Gastrocnemius medialis (tissue), 4 donors: Measurements from ENCODE around the gene DISC1. TPM values are rescaled to one million over a fixed set of nuclear protein-coding genes. Genes with fewer than 3 reads are reported as not detected.
"Not testable (repeated sequence)": the region's sequence is repeated elsewhere in the genome, so short reads cannot be mapped to it uniquely, and the experiment has no call there.

Experiments used
- ATAC-seq, 2 donors: fragments of 150-250 bp; one replicate each; pipeline ENCODE4 v1.9.1; 2016
- DNase-seq, 2 donors: peaks; one replicate each; pipeline ENCODE4 v3.0.0-alpha.2; 2019
- H3K27ac ChIP-seq, 4 donors: fragments of 200-600 bp; sonication (generic); 1 replicate in 1 of 4; 2 replicates in 3 of 4; pipeline ENCODE4 v1.5.1; 2016 to 2018; ENCODE audit warnings: mild to moderate bottlenecking in 2 of 4, moderate library complexity in 1 of 4
- H3K27me3 ChIP-seq, 3 donors: fragments of 200-600 bp; sonication (generic) in 2 of 3; 1 replicate in 1 of 3; 2 replicates in 2 of 3; pipeline versions ENCODE4 v1.5.1 to v1.6.0; 2016 to 2019; ENCODE audit warnings: mild to moderate bottlenecking in 1 of 3, moderate library complexity in 1 of 3
- H3K36me3 ChIP-seq, 2 donors: fragments of 200-600 bp; sonication (generic) in 1 of 2; one replicate each; pipeline ENCODE4 v1.5.1; 2017 to 2018
- H3K4me1 ChIP-seq, 2 donors: fragments of 200-600 bp; sonication (generic) in 1 of 2; one replicate each; pipeline ENCODE4 v1.5.1; 2016 to 2017; ENCODE audit warnings: mild to moderate bottlenecking in 2 of 2
- H3K4me3 ChIP-seq, 4 donors: fragments of 200-600 bp; sonication (generic) in 3 of 4; 1 replicate in 1 of 4; 2 replicates in 3 of 4; pipeline ENCODE4 v1.5.1; 2016 to 2019; ENCODE audit warnings: mild to moderate bottlenecking in 2 of 4
- H3K9me3 ChIP-seq, 3 donors: fragments of 200-600 bp; sonication (generic) in 2 of 3; 1 replicate in 1 of 3; 2 replicates in 2 of 3; pipeline ENCODE4 v1.5.1; 2016 to 2019
- CTCF ChIP-seq, 5 experiments: fragments of 450-650 bp in 3 of 5; fragments of 200-600 bp in 2 of 5; sonication (generic) in 2 of 5; IDR thresholded peaks in 4 of 5; conservative IDR thresholded peaks in 1 of 5; 1 replicate in 4 of 5; 2 replicates in 1 of 5; pipeline ENCODE4 v1.5.1; 2016 to 2019; ENCODE audit warnings: antibody characterized with exemption in 5 of 5, mild to moderate bottlenecking in 3 of 5, moderate library complexity in 3 of 5
- POLR2A ChIP-seq, 2 donors: fragments of 450-650 bp; IDR thresholded peaks; one replicate each; pipeline ENCODE4 v1.6.1; 2017; ENCODE audit warnings: antibody characterized with exemption in 2 of 2, mild to moderate bottlenecking in 2 of 2, moderate library complexity in 2 of 2
- in situ Hi-C, 4 donors: fragments of 200-750 bp; cut with MboI; loops; one replicate each; pipeline versions ENCODE4 v1.15.0 to v1.8.0; 2017; ENCODE audit warnings: low sequenced_read_pairs in 4 of 4
- intact Hi-C: fragments of 100-400 bp; cut with DNase I; formaldehyde crosslinking; loops from one replicate; pipeline ENCODE4 v1.15.1; 2023; ENCODE audit warnings: low total_unique reads
- total RNA-seq, 4 donors: library from RNA; depleted of rRNA; stranded (reverse); fragments of >200 nt; gene quantifications; one replicate each; pipeline versions ENCODE4 v1.1.0 to v1.2.3, GENCODE V29; 2016

Gene DISC1
- total RNA-seq, 4 donors from 2014 or later = 2.3 to 5.8 (median 2.6) TPM

- TF ChIP-seq CTCF (IDR thresholded peaks at IDR 0.05 in 4 of 5, conservative IDR thresholded peaks at IDR 0.05 in 1 of 5) = no peak
- TF ChIP-seq POLR2A (IDR thresholded peaks at IDR 0.05) = no peak
- peak overlapping the region; percentile 48 to 71 (median 58) for H3K27ac ChIP-seq
- H3K36me3 ChIP-seq = no peaks in the 10 kb centered on the region
- intact Hi-C loops (loop anchor here (1.0 kb wide), 1 partner anchor 21 kb away; no protein-coding TSS in a partner anchor), in situ Hi-C loops (no loop called here)
- H3K4me1 ChIP-seq = peaks cover 16 to 27% of the 10 kb centered on the region in 2 donors
- peak; percentile 92 to 98 for ATAC-seq
- peak; percentile 44 to 74 for DNase-seq
- no peaks in the 10 kb centered on the region for H3K27me3 ChIP-seq
- H3K9me3 ChIP-seq = no peaks in the 10 kb centered on the region
- no peak overlapping the region for H3K4me3 ChIP-seq
Measured at GRCh38 chr1:231778009-231778719, 151.6 kb downstream of the DISC1 start.

GRCh38 chr1:231779081-231779480 is 152.5 kb downstream of the DISC1 start:
- peaks cover 16 to 27% of the 10 kb centered on the region in 2 donors for H3K4me1 ChIP-seq
- H3K27ac ChIP-seq = peak overlapping the region in 1 of 4 donors; percentile 71
- no peak overlapping the region for H3K4me3 ChIP-seq
- no peaks in the 10 kb centered on the region for H3K9me3 ChIP-seq
- H3K27me3 ChIP-seq = no peaks in the 10 kb centered on the region
- no peaks in the 10 kb centered on the region for H3K36me3 ChIP-seq
- ATAC-seq (no peak), DNase-seq (no peak)
- intact Hi-C loops = no loop called here
- in situ Hi-C loops = no loop called here
- TF ChIP-seq POLR2A (IDR thresholded peaks at IDR 0.05) (no peak), CTCF (IDR thresholded peaks at IDR 0.05 in 4 of 5, conservative IDR thresholded peaks at IDR 0.05 in 1 of 5) (no peak)

- H3K36me3 ChIP-seq = no peaks in the 10 kb centered on the region
- H3K4me3 ChIP-seq = no peak overlapping the region
- intact Hi-C loops = no loop called here
- ATAC-seq (no peak), DNase-seq (no peak)
- TF ChIP-seq CTCF (IDR thresholded peaks at IDR 0.05 in 4 of 5, conservative IDR thresholded peaks at IDR 0.05 in 1 of 5) = no peak
- TF ChIP-seq POLR2A (IDR thresholded peaks at IDR 0.05) = no peak
- in situ Hi-C loops = no loop called here
- peaks cover 16 to 26% of the 10 kb centered on the region in 2 donors for H3K4me1 ChIP-seq
- no peaks in the 10 kb centered on the region for H3K9me3 ChIP-seq
- H3K27me3 ChIP-seq = no peaks in the 10 kb centered on the region
- no peak overlapping the region for H3K27ac ChIP-seq
Measured at GRCh38 chr1:231781892-231782291, 155.3 kb downstream of the DISC1 start.

GRCh38 chr1:231785073-231785472 is 158.5 kb downstream of the DISC1 start:
- H3K36me3 ChIP-seq, H3K27me3 ChIP-seq, ATAC-seq, DNase-seq, H3K4me1 ChIP-seq, H3K9me3 ChIP-seq, intact Hi-C loops, H3K27ac ChIP-seq, in situ Hi-C loops, H3K4me3 ChIP-seq: not testable (repeated sequence)

GRCh38 chr1:231786126-231786525 is 159.5 kb downstream of the DISC1 start:
- in situ Hi-C loops (no loop called here), intact Hi-C loops (no loop called here)
- Histone ChIP-seq H3K4me1 (peaks cover 0 to 3% of the 10 kb centered on the region in 2 donors), H3K4me3 (no peak overlapping the region), H3K9me3 (no peaks in the 10 kb centered on the region), H3K27me3 (no peaks in the 10 kb centered on the region), H3K27ac (no peak overlapping the region), H3K36me3 (no peaks in the 10 kb centered on the region)
- DNase-seq (no peak), ATAC-seq (no peak)
- TF ChIP-seq POLR2A (IDR thresholded peaks at IDR 0.05) = no peak
- TF ChIP-seq CTCF (IDR thresholded peaks at IDR 0.05 in 4 of 5, conservative IDR thresholded peaks at IDR 0.05 in 1 of 5) = no peak
